Gastroesophageal sphincter (tissue), 3 donors: ENCODE measurements around the gene BRINP1.

Source experiments
- EP300 ChIP-seq: sonication (generic); formaldehyde crosslinking; IDR thresholded peaks from one replicate; pipeline ENCODE4 v1.6.1; 2017; ENCODE audit warnings: antibody characterized with exemption, mild to moderate bottlenecking
- POLR2A ChIP-seq, 2 donors: fragments of 450-650 bp; IDR thresholded peaks; one replicate each; pipeline ENCODE4 v1.6.1; 2017; ENCODE audit warnings: antibody characterized with exemption in 2 of 2, mild to moderate bottlenecking in 2 of 2, moderate library complexity in 1 of 2
- TF ChIP-seq, protein P1 (sequence below), 4 experiments: fragments of 200-600 bp in 2 of 4; fragments of 450-650 bp in 2 of 4; sonication (generic) in 1 of 4; IDR thresholded peaks; one replicate each; pipeline ENCODE4 v1.5.1; 2017 to 2019; ENCODE audit warnings: antibody characterized with exemption in 4 of 4, mild to moderate bottlenecking in 2 of 4, moderate library complexity in 2 of 4

- TF ChIP-seq, protein P1, sequence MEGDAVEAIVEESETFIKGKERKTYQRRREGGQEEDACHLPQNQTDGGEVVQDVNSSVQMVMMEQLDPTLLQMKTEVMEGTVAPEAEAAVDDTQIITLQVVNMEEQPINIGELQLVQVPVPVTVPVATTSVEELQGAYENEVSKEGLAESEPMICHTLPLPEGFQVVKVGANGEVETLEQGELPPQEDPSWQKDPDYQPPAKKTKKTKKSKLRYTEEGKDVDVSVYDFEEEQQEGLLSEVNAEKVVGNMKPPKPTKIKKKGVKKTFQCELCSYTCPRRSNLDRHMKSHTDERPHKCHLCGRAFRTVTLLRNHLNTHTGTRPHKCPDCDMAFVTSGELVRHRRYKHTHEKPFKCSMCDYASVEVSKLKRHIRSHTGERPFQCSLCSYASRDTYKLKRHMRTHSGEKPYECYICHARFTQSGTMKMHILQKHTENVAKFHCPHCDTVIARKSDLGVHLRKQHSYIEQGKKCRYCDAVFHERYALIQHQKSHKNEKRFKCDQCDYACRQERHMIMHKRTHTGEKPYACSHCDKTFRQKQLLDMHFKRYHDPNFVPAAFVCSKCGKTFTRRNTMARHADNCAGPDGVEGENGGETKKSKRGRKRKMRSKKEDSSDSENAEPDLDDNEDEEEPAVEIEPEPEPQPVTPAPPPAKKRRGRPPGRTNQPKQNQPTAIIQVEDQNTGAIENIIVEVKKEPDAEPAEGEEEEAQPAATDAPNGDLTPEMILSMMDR (IDR thresholded peaks at IDR 0.05), result no peak
- no peak for TF ChIP-seq POLR2A (IDR thresholded peaks at IDR 0.05)
- TF ChIP-seq EP300, result no peak
Measured at GRCh38 chr9:119126040-119126439, 243.2 kb downstream of the BRINP1 start.
